HG02852 (cell line): ENCODE results near the gene CHD9.
"Not testable (repeated sequence)": the region's sequence is repeated elsewhere in the genome, so short reads cannot be mapped to it uniquely, and the experiment has no call there.

Source experiments
- ATAC-seq: cut with Tn5 transposase; IDR thresholded peaks from one replicate; pipeline ENCODE4 v1.9.1; 2021; ENCODE audit warnings: mild to moderate bottlenecking, moderate library complexity; ENCODE audit not compliant: unreplicated experiment

The CHD9 gene, protein sequence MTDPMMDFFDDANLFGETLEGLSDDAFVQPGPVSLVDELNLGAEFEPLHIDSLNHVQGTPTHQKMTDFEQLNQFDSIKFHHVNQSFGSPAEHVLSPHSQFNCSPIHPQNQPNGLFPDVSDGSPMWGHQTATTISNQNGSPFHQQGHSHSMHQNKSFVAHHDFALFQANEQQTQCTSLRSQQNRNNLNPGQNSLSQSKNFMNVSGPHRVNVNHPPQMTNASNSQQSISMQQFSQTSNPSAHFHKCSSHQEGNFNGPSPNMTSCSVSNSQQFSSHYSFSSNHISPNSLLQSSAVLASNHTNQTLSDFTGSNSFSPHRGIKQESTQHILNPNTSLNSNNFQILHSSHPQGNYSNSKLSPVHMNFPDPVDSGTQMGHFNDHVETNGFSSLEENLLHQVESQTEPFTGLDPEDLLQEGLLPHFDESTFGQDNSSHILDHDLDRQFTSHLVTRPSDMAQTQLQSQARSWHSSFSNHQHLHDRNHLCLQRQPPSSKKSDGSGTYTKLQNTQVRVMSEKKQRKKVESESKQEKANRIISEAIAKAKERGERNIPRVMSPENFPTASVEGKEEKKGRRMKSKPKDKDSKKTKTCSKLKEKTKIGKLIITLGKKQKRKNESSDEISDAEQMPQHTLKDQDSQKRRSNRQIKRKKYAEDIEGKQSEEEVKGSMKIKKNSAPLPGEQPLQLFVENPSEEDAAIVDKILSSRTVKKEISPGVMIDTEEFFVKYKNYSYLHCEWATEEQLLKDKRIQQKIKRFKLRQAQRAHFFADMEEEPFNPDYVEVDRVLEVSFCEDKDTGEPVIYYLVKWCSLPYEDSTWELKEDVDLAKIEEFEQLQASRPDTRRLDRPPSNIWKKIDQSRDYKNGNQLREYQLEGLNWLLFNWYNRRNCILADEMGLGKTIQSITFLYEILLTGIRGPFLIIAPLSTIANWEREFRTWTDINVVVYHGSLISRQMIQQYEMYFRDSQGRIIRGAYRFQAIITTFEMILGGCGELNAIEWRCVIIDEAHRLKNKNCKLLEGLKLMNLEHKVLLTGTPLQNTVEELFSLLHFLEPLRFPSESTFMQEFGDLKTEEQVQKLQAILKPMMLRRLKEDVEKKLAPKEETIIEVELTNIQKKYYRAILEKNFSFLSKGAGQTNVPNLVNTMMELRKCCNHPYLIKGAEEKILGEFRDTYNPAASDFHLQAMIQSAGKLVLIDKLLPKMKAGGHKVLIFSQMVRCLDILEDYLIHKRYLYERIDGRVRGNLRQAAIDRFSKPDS (N-terminal part only)

GRCh38 chr16:53054670-53055485 is at the start of gene CHD9:
TSS of gene CHD9 (plus strand) at chr16:53054991. CDS start at chr16:53156090, 101,099 bp downstream.
- ATAC-seq, result peak; percentile 81

DNA sequence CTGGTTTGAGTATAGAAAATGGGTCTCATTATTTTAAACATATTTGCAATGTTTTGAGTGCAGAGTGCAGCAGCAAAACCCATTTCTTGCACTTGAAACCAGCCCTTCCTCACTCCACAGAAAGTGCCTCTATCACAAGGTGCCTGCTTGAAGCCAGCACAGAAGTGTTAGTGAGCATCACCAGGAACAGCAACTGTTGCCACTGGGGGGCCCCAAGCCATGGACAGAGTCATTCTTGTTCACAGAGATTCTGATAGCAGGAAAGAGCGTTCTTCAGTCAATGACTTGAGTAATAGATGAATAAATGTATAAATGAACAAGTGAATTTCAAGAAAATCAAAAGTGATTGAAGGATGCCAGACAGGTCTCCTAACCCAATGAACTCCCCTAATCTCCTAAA is 47.7 kb upstream of the CHD9 start:
- ATAC-seq, result no peak

- ATAC-seq, result no peak
Observed at GRCh38 chr16:53014287-53014686, 40.5 kb upstream of the CHD9 start.

GRCh38 chr16:53018834-53019416 is 35.9 kb upstream of the CHD9 start:
- no peak for ATAC-seq

DNA sequence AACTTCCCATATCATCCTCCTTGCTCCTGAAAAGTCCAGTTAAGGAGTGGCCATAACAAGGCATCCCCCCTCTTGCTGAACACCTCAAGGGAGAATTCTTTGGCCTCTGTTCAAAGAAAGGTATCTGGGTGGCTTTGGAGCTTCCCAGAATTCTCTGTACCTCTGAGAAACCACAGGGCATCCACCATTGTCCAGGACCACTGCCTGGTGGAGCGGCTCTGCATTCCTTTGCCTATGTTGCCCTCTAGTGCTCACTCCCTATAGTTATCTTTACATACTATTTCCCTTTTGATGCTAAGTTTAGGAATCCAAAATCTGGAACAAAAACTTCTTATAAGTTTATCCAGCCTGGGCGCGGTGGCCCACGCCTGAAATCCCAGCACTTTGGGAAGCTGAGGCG is 32.4 kb upstream of the CHD9 start:
- peak; percentile 47 for ATAC-seq

- peak; percentile 67 for ATAC-seq
Observed at GRCh38 chr16:53024045-53024444, 30.7 kb upstream of the CHD9 start.

DNA sequence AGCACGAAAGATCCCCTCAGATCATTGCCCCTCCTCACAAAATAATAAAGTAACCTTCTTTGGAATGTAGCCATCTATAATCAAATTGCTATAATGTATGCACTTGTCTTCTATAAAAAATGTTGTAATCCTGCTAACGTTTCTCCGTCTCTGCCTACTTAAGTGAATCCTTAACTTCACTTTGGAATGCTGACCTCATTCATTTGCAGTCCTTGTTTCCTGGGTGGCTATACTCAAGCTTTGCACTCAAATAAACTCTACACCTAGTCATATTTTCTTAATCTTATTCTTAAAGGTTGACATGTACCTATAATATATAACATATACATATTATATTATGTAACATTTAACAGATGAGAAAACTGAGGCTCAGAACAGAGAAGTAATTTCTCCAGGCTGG is 24.8 kb upstream of the CHD9 start:
- ATAC-seq, result no peak

DNA sequence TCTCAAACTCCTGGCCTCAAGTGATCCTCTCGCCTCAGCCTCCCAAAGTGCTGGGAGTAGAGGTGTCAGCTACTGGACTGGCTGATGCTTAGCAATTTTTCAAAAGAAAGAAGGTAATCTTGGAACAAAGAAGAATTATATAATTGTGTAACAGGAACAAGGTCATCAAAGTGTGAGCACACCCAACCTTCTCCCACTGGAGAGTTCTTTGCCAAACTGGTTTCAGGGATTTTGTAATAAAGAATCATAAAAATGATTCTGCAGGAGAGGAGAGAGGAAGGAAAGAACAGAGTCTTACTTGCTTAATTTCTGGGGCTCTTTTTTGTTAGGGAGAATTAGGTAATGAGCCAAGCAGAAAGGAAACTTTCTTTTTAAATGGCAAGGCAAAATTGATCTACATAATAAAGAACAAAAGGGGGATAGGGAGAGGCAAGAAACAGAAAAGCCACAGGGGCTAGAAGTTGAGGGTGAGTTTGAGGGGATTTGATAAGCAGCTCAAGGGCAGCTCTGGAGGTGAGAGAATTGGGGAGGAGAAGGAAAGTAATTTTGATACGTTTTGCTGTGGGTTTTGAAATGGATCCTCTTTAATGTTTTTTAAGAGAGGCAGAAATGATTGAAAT is 23.4 kb upstream of the CHD9 start:
- no peak for ATAC-seq

GRCh38 chr16:53034306-53034705 is 20.5 kb upstream of the CHD9 start:
- ATAC-seq, result no peak

DNA sequence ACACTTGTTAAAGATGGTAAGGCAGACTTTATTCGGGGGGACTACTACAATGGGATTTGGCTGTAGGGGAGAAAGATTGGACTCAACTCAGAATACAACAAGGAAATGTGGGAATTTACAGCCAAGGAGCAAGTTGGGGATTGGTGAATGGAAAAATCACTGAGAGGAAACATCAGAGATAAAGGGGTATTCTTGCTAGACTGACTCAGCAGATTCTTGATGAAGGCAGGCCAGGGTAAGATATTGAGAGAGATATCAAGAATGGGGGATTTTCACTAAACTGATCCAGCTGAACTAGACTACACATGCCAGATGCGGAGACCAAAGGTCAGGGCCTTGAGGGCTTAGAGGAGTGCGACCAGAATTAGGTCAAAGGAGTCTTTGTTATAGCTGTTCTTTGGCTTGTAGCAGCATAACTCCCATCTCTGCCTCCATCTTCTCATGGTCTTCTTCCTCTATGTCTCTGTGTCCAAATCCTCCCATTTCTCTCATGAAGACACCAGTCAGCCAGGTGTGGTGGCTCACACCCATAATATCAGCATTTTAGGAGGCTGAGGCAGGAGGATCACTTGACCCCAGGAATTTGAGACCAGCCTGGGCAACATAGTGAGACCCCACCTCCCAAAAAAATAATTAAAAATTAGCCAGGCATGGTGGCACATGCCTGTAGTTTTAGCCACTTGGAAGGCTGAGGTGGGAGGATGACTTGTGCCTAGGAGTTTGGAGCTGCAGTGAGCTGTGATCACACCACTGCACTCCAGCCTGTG is 19.4 kb upstream of the CHD9 start:
- ATAC-seq, result no peak

DNA sequence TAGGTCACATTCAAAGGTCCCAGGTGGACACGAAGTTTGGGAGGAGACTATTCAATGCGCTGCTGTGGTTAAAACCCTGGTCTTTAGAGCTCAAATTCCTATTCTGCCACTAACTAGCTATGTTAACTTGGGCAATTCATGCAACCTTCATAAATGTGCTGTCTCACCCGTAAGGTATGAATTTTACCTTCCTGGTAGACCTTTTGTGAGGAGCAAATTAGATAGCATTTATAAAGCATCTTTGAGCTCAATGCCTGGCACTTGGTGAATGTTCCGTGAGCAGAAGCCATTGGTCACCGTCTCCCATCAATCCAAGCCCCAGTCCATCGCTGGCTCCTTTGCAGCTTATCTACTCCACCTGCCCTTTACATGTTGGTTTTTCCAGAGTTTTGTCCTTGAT is 18.7 kb upstream of the CHD9 start:
- ATAC-seq, result no peak

GRCh38 chr16:53036711-53037110 is 18.1 kb upstream of the CHD9 start:
- ATAC-seq, result not testable (repeated sequence)

GRCh38 chr16:53040788-53041187 is 14.0 kb upstream of the CHD9 start:
- no peak for ATAC-seq

GRCh38 chr16:53041320-53042051 is 13.3 kb upstream of the CHD9 start:
- no peak for ATAC-seq

GRCh38 chr16:53042235-53042701 is 12.5 kb upstream of the CHD9 start:
- ATAC-seq, result no peak

- no peak for ATAC-seq
Observed at GRCh38 chr16:53043428-53043831, 11.4 kb upstream of the CHD9 start.

GRCh38 chr16:53043986-53044601 is 10.7 kb upstream of the CHD9 start:
- ATAC-seq, result no peak
